Activated T-cell treated with anti-CD3 and anti-CD28 coated beads, Interleukin-2, amount 50 U/mL, for 72 hours (primary cell): ENCODE data around the gene LGALS16. TPM values are rescaled to one million over a fixed set of nuclear protein-coding genes. Genes with fewer than 3 reads are reported as not detected.
"Not testable (repeated sequence)": the region's sequence is repeated elsewhere in the genome, so short reads cannot be mapped to it uniquely, and the experiment has no call there.

ENCODE experiments used
- ATAC-seq, 2 donors: fragments of 150-1000 bp; cut with Tn5 transposase; replicated peaks in 1 of 2; 2 replicates each; pipeline ENCODE4 v1.10.0; 2021; ENCODE audit warnings: moderate library complexity in 2 of 2, mild to moderate bottlenecking in 1 of 2
- DNase-seq, 2 donors: peaks; one replicate each; pipeline ENCODE4 v3.0.0; 2021 to 2022; ENCODE audit warnings: mixed read lengths in 1 of 2
- H3K27ac Mint-ChIP-seq: one replicate; pipeline ENCODE4 v1.8.0; 2022; ENCODE audit warnings: mild to moderate bottlenecking, moderate library complexity, mixed read lengths
- H3K27me3 Mint-ChIP-seq: one replicate; pipeline ENCODE4 v1.8.0; 2022; ENCODE audit warnings: low read depth, mixed read lengths
- H3K36me3 Mint-ChIP-seq, 2 donors: one replicate each; pipeline ENCODE4 v1.8.0; 2022; ENCODE audit warnings: mixed read lengths in 2 of 2, mild to moderate bottlenecking in 1 of 2; ENCODE audit not compliant: insufficient read depth in 2 of 2
- H3K4me1 Mint-ChIP-seq: one replicate; pipeline ENCODE4 v1.8.0; 2022; ENCODE audit warnings: low read depth, mixed read lengths
- H3K4me3 Mint-ChIP-seq, 2 donors: one replicate each; pipeline ENCODE4 v1.8.0; 2022; ENCODE audit warnings: mild to moderate bottlenecking in 2 of 2, mixed read lengths in 2 of 2, moderate library complexity in 2 of 2
- H3K9me3 Mint-ChIP-seq, 2 donors: one replicate each; pipeline ENCODE4 v1.8.0; 2022; ENCODE audit warnings: mixed read lengths in 2 of 2
- total RNA-seq, 2 donors: library from RNA; stranded (reverse); gene quantifications; one replicate each; pipeline ENCODE4 v1.2.3, GENCODE V29; 2022

The LGALS16 gene, protein sequence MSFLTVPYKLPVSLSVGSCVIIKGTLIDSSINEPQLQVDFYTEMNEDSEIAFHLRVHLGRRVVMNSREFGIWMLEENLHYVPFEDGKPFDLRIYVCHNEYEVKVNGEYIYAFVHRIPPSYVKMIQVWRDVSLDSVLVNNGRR
- total RNA-seq, result not detected

- no peaks in the 10 kb centered on the region for H3K9me3 Mint-ChIP-seq
- ATAC-seq, result no peak
- H3K36me3 Mint-ChIP-seq, result no peaks in the 10 kb centered on the region
- H3K27ac Mint-ChIP-seq, result no peak within 1 kb of the TSS
- peaks cover 55% of the 10 kb centered on the region for H3K27me3 Mint-ChIP-seq
- no peak for DNase-seq
- no peak within 1 kb of the TSS for H3K4me3 Mint-ChIP-seq
- no peaks in the 10 kb centered on the region for H3K4me1 Mint-ChIP-seq
Observed at GRCh38 chr19:39655613-39656012, at the start of gene LGALS16. Gene LGALS16 (plus strand): TSS chr19:39655913. CDS start chr19:39655962, 49 bp downstream.

DNA sequence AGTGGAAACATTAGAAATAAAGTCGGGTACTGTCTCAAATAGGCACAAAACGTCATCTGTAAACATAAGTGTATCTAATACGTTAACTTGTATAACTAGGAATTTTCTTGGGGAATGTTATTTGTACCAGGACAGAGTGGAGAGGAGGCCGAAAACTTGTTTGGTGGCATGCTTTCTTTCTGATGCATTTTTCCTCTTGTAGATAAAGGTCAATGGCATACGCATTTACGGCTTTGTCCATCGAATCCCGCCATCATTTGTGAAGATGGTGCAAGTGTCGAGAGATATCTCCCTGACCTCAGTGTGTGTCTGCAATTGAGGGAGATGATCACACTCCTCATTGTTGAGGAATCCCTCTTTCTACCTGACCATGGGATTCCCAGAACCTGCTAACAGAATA, 48.7 kb upstream of the LGALS16 start:
- Mint-ChIP-seq H3K4me1 (no peaks in the 10 kb centered on the region), H3K27ac (no peak overlapping the region), H3K27me3 (peaks cover 18% of the 10 kb centered on the region), H3K4me3 (no peak overlapping the region), H3K9me3 (no peaks in the 10 kb centered on the region), H3K36me3 (no peaks in the 10 kb centered on the region)
- DNase-seq (no peak), ATAC-seq (no peak)

DNA sequence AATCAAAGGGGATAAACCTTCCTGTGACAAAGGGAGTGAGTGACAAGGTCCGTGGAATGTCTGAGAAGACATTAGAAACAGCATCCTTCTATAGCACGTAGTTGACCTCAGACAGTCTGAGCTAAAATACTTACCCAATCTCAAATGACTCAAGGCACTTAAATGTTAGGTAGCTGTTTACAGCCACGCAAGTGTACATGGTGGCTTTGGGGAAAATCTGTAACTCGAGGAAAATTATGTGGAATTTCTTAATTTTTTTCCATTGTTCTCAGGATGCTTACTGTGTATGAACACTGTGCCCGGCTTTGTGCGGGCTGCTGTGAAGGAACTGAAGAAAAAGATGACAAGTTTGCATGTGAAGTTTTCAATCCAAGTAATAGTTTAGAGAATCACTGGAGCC, 48.2 kb upstream of the LGALS16 start:
- no peak overlapping the region for H3K27ac Mint-ChIP-seq
- H3K27me3 Mint-ChIP-seq, result peaks cover 15% of the 10 kb centered on the region
- H3K4me1 Mint-ChIP-seq, result no peaks in the 10 kb centered on the region

GRCh38 chr19:39613597-39613996, 42.1 kb upstream of the LGALS16 start:
- no peak overlapping the region for H3K27ac Mint-ChIP-seq
- DNase-seq, result no peak
- H3K4me3 Mint-ChIP-seq, result no peak overlapping the region
- H3K36me3 Mint-ChIP-seq, result peaks cover 3 to 4% of the 10 kb centered on the region in 2 donors
- H3K4me1 Mint-ChIP-seq, result no peaks in the 10 kb centered on the region
- ATAC-seq, result no peak
- H3K9me3 Mint-ChIP-seq, result peaks cover 4 to 7% of the 10 kb centered on the region in 2 donors
- peaks cover 9% of the 10 kb centered on the region for H3K27me3 Mint-ChIP-seq

More for the DNA sequence above, 48.2 kb upstream of the LGALS16 start:
- Mint-ChIP-seq H3K9me3 (peaks cover 0 to 2% of the 10 kb centered on the region in 2 donors), H3K4me3 (no peak overlapping the region), H3K36me3 (no peaks in the 10 kb centered on the region)
- no peak for ATAC-seq
- no peak for DNase-seq

DNA sequence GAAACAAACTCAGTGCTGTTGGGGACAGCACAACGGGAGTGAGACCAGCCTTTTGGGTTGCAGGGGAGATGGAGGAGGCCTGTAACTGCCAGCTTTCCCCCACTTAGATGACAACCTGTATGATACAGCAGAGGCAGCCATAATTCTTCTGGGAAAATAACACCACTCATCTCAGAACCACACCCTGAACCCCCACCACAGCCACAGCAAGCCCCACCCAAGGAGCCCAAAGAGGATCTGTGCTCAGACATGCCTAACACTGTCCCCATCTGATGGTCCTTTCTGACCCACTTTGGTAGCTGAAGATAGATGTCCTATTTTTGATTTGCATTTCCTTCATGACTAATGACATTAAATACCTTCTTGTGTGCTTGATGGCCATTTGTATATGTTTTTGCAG, 38.0 kb upstream of the LGALS16 start:
- no peak overlapping the region for H3K27ac Mint-ChIP-seq
- H3K9me3 Mint-ChIP-seq, result peaks cover under 1 to 7% of the 10 kb centered on the region in 2 donors
- DNase-seq (no peak), ATAC-seq (no peak)
- H3K4me1 Mint-ChIP-seq, result no peaks in the 10 kb centered on the region
- peaks cover 3 to 4% of the 10 kb centered on the region in 2 donors for H3K36me3 Mint-ChIP-seq
- no peak overlapping the region for H3K4me3 Mint-ChIP-seq
- H3K27me3 Mint-ChIP-seq, result peaks cover 44% of the 10 kb centered on the region

- DNase-seq, result no peak
- ATAC-seq, result no peak
- H3K27me3 Mint-ChIP-seq, result peaks cover 50% of the 10 kb centered on the region
- H3K36me3 Mint-ChIP-seq, result no peaks in the 10 kb centered on the region
- no peak overlapping the region for H3K27ac Mint-ChIP-seq
- no peaks in the 10 kb centered on the region for H3K9me3 Mint-ChIP-seq
- H3K4me1 Mint-ChIP-seq, result no peaks in the 10 kb centered on the region
- H3K4me3 Mint-ChIP-seq, result no peak overlapping the region
Observed at GRCh38 chr19:39623946-39624345, 31.8 kb upstream of the LGALS16 start.

GRCh38 chr19:39627631-39628030, 28.1 kb upstream of the LGALS16 start:
- H3K4me3 Mint-ChIP-seq, DNase-seq, H3K36me3 Mint-ChIP-seq, H3K9me3 Mint-ChIP-seq, H3K4me1 Mint-ChIP-seq, ATAC-seq, H3K27ac Mint-ChIP-seq: not testable (repeated sequence)
- peaks cover 21% of the 10 kb centered on the region for H3K27me3 Mint-ChIP-seq

GRCh38 chr19:39631178-39631577, 24.5 kb upstream of the LGALS16 start:
- no peak overlapping the region for H3K27ac Mint-ChIP-seq
- H3K9me3 Mint-ChIP-seq, result peaks cover 0 to 3% of the 10 kb centered on the region in 2 donors
- DNase-seq, result no peak
- no peak for ATAC-seq
- no peaks in the 10 kb centered on the region for H3K36me3 Mint-ChIP-seq
- H3K4me1 Mint-ChIP-seq, result no peaks in the 10 kb centered on the region
- H3K4me3 Mint-ChIP-seq, result no peak overlapping the region
- H3K27me3 Mint-ChIP-seq, result peaks cover 36% of the 10 kb centered on the region

DNA sequence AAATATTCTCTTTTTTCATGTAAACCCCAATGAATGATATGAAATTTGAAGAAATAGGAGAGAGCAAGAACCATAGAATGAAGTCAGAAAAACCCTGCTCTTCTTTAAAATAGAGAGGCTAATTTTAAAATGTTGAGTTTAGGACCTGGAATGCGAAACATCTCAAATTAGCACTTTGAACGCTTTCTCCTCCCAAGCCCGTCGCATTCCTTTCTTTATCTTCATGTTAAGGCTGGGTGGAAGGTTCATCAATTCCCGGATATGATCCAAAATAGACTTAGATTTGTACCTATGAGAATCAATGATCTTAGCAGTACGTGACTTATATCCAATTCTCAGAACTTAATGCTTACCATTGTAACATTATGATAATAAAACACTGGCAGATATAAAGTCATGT, 24.1 kb upstream of the LGALS16 start:
- no peak for ATAC-seq
- Mint-ChIP-seq H3K36me3 (no peaks in the 10 kb centered on the region), H3K9me3 (peaks cover 0 to 3% of the 10 kb centered on the region in 2 donors)

GRCh38 chr19:39637891-39638290, 17.8 kb upstream of the LGALS16 start:
- Mint-ChIP-seq H3K27ac (no peak overlapping the region), H3K4me1 (no peaks in the 10 kb centered on the region), H3K9me3 (peaks cover 0 to 3% of the 10 kb centered on the region in 2 donors), H3K27me3 (peaks cover 86% of the 10 kb centered on the region), H3K4me3 (no peak overlapping the region), H3K36me3 (no peaks in the 10 kb centered on the region)
- ATAC-seq, result peak in 1 of 2 donors; percentile 42
- no peak for DNase-seq

More for the DNA sequence above, 24.1 kb upstream of the LGALS16 start:
- no peak overlapping the region for H3K27ac Mint-ChIP-seq
- H3K27me3 Mint-ChIP-seq, result peaks cover 38% of the 10 kb centered on the region
- no peak for DNase-seq
- H3K4me1 Mint-ChIP-seq, result no peaks in the 10 kb centered on the region
- H3K4me3 Mint-ChIP-seq, result no peak overlapping the region

DNA sequence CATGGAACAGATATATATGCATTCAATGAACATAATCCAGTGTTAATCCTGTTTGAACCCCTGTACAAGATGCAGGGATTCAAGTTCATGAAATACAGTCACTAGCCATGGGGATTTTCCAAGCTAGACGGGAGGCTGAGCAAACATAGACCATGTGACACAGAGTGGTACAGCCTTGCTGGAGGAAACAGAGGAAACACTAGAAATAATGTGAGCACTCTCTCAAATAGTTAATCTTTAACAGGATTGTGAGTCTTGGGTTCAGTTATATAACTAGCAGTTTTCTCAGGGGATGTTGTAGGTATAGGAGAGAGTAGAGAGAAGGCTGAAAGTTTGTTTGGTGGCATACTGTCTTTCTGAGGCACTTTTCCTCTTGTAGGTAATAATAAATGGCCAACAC, 13.9 kb upstream of the LGALS16 start:
- Mint-ChIP-seq H3K9me3 (no peaks in the 10 kb centered on the region), H3K4me1 (no peaks in the 10 kb centered on the region), H3K36me3 (no peaks in the 10 kb centered on the region), H3K27me3 (peaks cover 72% of the 10 kb centered on the region), H3K4me3 (no peak overlapping the region), H3K27ac (no peak overlapping the region)
- ATAC-seq (no peak), DNase-seq (no peak)

DNA sequence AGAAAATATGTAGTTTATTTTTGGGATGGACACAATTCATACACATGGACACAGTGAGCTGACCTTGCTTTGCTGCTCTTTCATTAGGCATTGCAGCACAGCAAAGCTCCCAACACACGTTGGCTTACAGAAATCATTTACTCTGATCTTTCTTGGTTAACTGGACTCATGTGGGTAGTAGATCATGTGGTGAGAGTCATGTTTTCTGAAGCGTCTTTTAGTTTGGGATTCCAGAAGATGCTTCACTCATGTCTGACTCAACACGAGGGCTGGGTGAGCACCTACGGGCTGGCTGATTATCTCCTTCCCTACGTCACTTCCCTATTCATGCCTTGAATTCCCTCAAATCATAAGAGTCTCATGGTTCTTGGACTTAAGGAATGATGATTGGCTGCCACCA, 12.1 kb upstream of the LGALS16 start:
- DNase-seq (no peak), ATAC-seq (no peak)
- Mint-ChIP-seq H3K36me3 (no peaks in the 10 kb centered on the region), H3K9me3 (no peaks in the 10 kb centered on the region), H3K27ac (no peak overlapping the region), H3K4me3 (no peak overlapping the region), H3K27me3 (peaks cover 75% of the 10 kb centered on the region), H3K4me1 (no peaks in the 10 kb centered on the region)

GRCh38 chr19:39645800-39646411, 9.8 kb upstream of the LGALS16 start:
- Mint-ChIP-seq H3K4me1 (no peaks in the 10 kb centered on the region), H3K27me3 (peaks cover 72% of the 10 kb centered on the region), H3K4me3 (no peak overlapping the region), H3K9me3 (no peaks in the 10 kb centered on the region), H3K27ac (no peak overlapping the region), H3K36me3 (no peaks in the 10 kb centered on the region)
- ATAC-seq (no peak), DNase-seq (peak in 1 of 2 donors; percentile 4)

DNA sequence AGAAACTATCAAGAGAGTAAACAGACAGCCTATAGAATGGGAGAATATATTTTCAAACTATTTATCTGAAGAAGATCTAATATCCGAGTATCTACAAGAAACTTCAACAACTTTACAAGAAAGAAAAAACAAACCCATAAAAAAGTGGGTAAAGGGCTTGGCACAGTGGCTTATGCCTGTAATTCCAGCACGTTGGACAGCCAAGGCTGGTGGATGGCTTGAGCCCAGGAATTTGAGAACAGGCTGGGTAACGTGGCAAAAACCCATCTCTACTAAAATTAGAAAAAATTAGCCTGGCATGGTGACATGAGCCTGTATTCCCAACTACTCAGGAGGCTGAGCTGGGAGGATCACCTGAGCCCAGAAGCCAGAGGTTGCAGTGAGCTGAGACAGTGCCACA, 7.8 kb upstream of the LGALS16 start:
- H3K4me1 Mint-ChIP-seq, result no peaks in the 10 kb centered on the region
- ATAC-seq (no peak), DNase-seq (no peak)
- H3K36me3 Mint-ChIP-seq, result no peaks in the 10 kb centered on the region
- H3K9me3 Mint-ChIP-seq, result no peaks in the 10 kb centered on the region
- no peak overlapping the region for H3K4me3 Mint-ChIP-seq
- no peak overlapping the region for H3K27ac Mint-ChIP-seq
- H3K27me3 Mint-ChIP-seq, result peaks cover 70% of the 10 kb centered on the region
